ENCODE measurements around the gene EDEM2. TPM values are rescaled to one million over a fixed set of nuclear protein-coding genes. Genes with fewer than 3 reads are reported as not detected.

EDEM2 gene
- total and polyA plus RNA-seq, 2 donors (not counting 1 experiment from before 2014, with no cell fraction given): 28.1 to 30.4 TPM

DNA sequence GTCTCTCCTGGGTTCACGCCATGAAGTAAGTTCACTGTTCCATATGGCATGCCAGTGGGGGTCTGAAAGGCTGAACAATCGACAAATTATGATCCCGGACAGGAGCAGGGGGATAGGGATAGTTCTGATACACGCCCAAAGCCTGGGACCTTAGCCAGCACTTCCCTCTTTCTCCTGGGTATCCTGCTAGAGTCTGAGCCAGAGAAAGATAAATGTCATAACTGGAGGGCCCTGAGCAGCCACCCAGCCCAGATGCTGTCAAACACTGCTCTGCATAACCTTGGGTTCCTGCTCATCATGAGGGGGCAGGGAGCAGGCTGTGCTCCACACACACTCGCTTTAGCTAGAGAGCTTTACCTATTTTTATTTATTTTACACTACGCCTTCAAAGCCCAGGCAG lies 12.3 kb downstream of the EDEM2 start:
- H2AFZ ChIP-seq (ENCODE audit: insufficient read depth, low read depth, low read length, poor library complexity, severe bottlenecking): no peak overlapping the region
- H3K27ac ChIP-seq (ENCODE audit: low read length in 2 of 2): no peak overlapping the region
- intact Hi-C loops (cut with micrococcal nuclease): no loop called here
- peaks cover 30% of the 10 kb centered on the region for H4K20me1 ChIP-seq (ENCODE audit: control insufficient read depth, insufficient read depth, low read length, poor library complexity, severe bottlenecking)
- Mint-ChIP-seq H3K27ac (no peak overlapping the region), H3K27me3 (no peaks in the 10 kb centered on the region), H3K9me3 (ENCODE audit: insufficient read depth) (no peaks in the 10 kb centered on the region), H3K4me3 (no peak overlapping the region), H3K4me1 (no peaks in the 10 kb centered on the region)
- H3K4me1 ChIP-seq (ENCODE audit: control insufficient read depth in 2 of 2, insufficient read depth in 2 of 2, low read length in 2 of 2): no peaks in the 10 kb centered on the region
- H3K4me3 ChIP-seq (ENCODE audit: control extremely low read depth in 1 of 5, extremely low read depth in 1 of 5, insufficient read depth in 1 of 5, low read depth in 2 of 5, low read length in 4 of 5): no peak overlapping the region
- whole genome bisulfite sequencing (ENCODE audit: insufficient coverage): 100% methylated on average over 6 of the region's 6 CpGs
- DNase-seq: no peak
- H3K4me2 ChIP-seq (replicated peaks; ENCODE audit: low read depth, low read length, poor library complexity, severe bottlenecking): no peak overlapping the region
- ATAC-seq (ENCODE audit: low read depth): no peak
- no peak for TF ChIP-seq EZH2 (IDR thresholded peaks at IDR 0.05; ENCODE audit: borderline replicate concordance, insufficient read depth, low read depth, low read length, poor library complexity, severe bottlenecking)
- TF ChIP-seq, protein P1, sequence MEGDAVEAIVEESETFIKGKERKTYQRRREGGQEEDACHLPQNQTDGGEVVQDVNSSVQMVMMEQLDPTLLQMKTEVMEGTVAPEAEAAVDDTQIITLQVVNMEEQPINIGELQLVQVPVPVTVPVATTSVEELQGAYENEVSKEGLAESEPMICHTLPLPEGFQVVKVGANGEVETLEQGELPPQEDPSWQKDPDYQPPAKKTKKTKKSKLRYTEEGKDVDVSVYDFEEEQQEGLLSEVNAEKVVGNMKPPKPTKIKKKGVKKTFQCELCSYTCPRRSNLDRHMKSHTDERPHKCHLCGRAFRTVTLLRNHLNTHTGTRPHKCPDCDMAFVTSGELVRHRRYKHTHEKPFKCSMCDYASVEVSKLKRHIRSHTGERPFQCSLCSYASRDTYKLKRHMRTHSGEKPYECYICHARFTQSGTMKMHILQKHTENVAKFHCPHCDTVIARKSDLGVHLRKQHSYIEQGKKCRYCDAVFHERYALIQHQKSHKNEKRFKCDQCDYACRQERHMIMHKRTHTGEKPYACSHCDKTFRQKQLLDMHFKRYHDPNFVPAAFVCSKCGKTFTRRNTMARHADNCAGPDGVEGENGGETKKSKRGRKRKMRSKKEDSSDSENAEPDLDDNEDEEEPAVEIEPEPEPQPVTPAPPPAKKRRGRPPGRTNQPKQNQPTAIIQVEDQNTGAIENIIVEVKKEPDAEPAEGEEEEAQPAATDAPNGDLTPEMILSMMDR (IDR thresholded peaks at IDR 0.05): no peak
- peaks cover 4 to 80% of the 10 kb centered on the region in 2 experiments for H3K36me3 ChIP-seq (replicated peaks in 1 of 2; ENCODE audit: control extremely low read depth in 1 of 2, control insufficient read depth in 1 of 2, extremely low read depth in 1 of 2, insufficient read depth in 2 of 2, low read length in 1 of 2)
- no peak overlapping the region for H3K9ac ChIP-seq (ENCODE audit: low read length)
- H3K27me3 ChIP-seq (replicated peaks in 1 of 4; ENCODE audit: control extremely low read depth in 1 of 4, control insufficient read depth in 3 of 4, insufficient read depth in 4 of 4, low read length in 3 of 4): no peaks in the 10 kb centered on the region
- no peaks in the 10 kb centered on the region for H3K9me3 ChIP-seq (ENCODE audit: control extremely low read depth in 1 of 3, control insufficient read depth in 2 of 3, insufficient read depth in 1 of 3, low read length in 2 of 3)
- POLR2A ChIA-PET: no interaction called here
- CTCF ChIA-PET: no interaction called here
- peaks cover 19% of the 10 kb centered on the region for H3K79me2 ChIP-seq (ENCODE audit: control insufficient read depth, insufficient read depth, low read length)

DNA sequence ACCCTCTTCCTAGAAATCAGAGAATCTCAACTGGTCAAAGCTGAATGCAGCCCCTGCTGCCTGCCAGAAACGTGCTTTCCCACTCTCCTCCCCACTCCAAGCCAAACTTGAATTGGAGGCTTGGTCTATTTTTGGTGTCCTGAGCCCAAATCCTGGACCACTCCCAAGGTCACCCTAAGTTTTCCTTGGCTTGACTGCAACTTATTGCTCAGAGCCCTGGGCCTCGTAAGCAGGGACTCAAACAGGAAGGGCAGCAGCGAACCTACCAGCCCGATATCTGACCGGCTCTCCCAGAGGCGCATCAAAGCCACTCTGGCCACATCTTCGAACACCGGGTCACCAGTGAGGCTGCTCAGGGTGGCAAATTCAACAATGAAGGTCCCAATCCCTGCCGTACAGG lies 12.7 kb downstream of the EDEM2 start:
- no peak overlapping the region for H3K9ac ChIP-seq (ENCODE audit: low read length)

More for the DNA sequence above, 12.7 kb downstream of the EDEM2 start:
- intact Hi-C loops (cut with micrococcal nuclease): no loop called here
- Histone ChIP-seq H3K27me3 (replicated peaks in 1 of 4; ENCODE audit: control extremely low read depth in 1 of 4, control insufficient read depth in 3 of 4, insufficient read depth in 4 of 4, low read length in 3 of 4) (no peaks in the 10 kb centered on the region), H2AFZ (ENCODE audit: insufficient read depth, low read depth, low read length, poor library complexity, severe bottlenecking) (no peak overlapping the region), H4K20me1 (ENCODE audit: control insufficient read depth, insufficient read depth, low read length, poor library complexity, severe bottlenecking) (peaks cover 26% of the 10 kb centered on the region), H3K36me3 (replicated peaks in 1 of 2; ENCODE audit: control extremely low read depth in 1 of 2, control insufficient read depth in 1 of 2, extremely low read depth in 1 of 2, insufficient read depth in 2 of 2, low read length in 1 of 2) (peaks cover 4 to 83% of the 10 kb centered on the region in 2 experiments), H3K4me3 (ENCODE audit: control extremely low read depth in 1 of 5, extremely low read depth in 1 of 5, insufficient read depth in 1 of 5, low read depth in 2 of 5, low read length in 4 of 5) (no peak overlapping the region), H3K4me2 (replicated peaks; ENCODE audit: low read depth, low read length, poor library complexity, severe bottlenecking) (no peak overlapping the region), H3K79me2 (ENCODE audit: control insufficient read depth, insufficient read depth, low read length) (peaks cover 15% of the 10 kb centered on the region), H3K9me3 (ENCODE audit: control extremely low read depth in 1 of 3, control insufficient read depth in 2 of 3, insufficient read depth in 1 of 3, low read length in 2 of 3) (no peaks in the 10 kb centered on the region), H3K27ac (ENCODE audit: low read length in 2 of 2) (no peak overlapping the region), H3K4me1 (ENCODE audit: control insufficient read depth in 2 of 2, insufficient read depth in 2 of 2, low read length in 2 of 2) (no peaks in the 10 kb centered on the region)
- Mint-ChIP-seq H3K27me3 (no peaks in the 10 kb centered on the region), H3K4me1 (no peaks in the 10 kb centered on the region), H3K4me3 (no peak overlapping the region), H3K27ac (no peak overlapping the region), H3K9me3 (ENCODE audit: insufficient read depth) (no peaks in the 10 kb centered on the region)
- WGBS (ENCODE audit: insufficient coverage): 97% methylated on average over 9 of the region's 9 CpGs
- ChIA-PET CTCF (no interaction called here), POLR2A (no interaction called here)
- DNase-seq: no peak
- no peak for ATAC-seq (ENCODE audit: low read depth)
- TF ChIP-seq, protein P1 (IDR thresholded peaks at IDR 0.05): no peak
- TF ChIP-seq EZH2 (IDR thresholded peaks at IDR 0.05; ENCODE audit: borderline replicate concordance, insufficient read depth, low read depth, low read length, poor library complexity, severe bottlenecking): no peak
